ENCODE measurements around the gene NUAK2.
A peak's percentile ranks its signal among the peaks of the same experiment; 100 is the strongest.

NUAK2 gene

DNA sequence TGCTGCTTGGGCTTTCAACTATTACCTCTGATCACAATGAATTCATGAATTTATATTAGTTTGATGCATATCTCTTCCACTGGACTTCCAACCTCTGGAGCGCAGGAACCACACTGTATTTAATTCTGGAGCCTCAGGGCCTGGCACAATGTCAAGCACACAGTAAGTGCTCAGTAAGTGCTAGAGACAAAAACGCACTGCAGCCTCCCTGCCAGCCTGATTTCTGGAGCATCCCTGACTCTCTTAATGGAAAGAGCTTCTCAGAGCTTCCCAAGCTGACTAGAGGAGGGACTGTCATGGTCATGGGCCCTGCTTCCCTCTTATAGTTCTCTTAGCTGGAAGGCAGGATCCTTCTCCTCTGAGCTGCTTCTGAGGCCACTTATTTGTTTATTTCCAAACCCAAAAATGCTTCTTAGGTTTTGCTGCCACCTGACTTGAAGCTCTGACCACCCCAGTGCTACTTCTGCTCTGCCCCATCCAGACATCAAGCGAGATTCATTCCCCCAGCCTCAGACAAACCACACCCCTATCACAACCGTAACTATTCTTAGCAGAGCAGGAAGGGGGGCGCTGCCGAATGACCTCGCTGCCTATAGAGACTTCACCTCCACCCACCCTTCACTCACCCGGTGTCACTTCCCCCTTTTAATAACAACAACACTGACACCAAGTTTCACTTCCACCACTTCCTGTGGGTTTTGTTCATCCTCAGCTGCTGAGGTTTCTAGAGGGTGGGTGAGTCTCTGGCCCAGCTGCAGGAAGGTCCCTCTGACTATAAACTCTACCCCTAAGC is 33.6 kb downstream of the NUAK2 start:
- no peak for DNase-seq
- no peaks in the 10 kb centered on the region for H3K36me3 ChIP-seq
- H3K27me3 ChIP-seq (ENCODE audit: insufficient read depth, low read depth, severe bottlenecking): no peaks in the 10 kb centered on the region
- no peaks in the 10 kb centered on the region for H3K9me3 ChIP-seq (ENCODE audit: severe bottlenecking)
- H3K27ac ChIP-seq: no peak overlapping the region
- TF ChIP-seq, protein P1, sequence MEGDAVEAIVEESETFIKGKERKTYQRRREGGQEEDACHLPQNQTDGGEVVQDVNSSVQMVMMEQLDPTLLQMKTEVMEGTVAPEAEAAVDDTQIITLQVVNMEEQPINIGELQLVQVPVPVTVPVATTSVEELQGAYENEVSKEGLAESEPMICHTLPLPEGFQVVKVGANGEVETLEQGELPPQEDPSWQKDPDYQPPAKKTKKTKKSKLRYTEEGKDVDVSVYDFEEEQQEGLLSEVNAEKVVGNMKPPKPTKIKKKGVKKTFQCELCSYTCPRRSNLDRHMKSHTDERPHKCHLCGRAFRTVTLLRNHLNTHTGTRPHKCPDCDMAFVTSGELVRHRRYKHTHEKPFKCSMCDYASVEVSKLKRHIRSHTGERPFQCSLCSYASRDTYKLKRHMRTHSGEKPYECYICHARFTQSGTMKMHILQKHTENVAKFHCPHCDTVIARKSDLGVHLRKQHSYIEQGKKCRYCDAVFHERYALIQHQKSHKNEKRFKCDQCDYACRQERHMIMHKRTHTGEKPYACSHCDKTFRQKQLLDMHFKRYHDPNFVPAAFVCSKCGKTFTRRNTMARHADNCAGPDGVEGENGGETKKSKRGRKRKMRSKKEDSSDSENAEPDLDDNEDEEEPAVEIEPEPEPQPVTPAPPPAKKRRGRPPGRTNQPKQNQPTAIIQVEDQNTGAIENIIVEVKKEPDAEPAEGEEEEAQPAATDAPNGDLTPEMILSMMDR (IDR thresholded peaks at IDR 0.05; ENCODE audit: low read depth, low read length): no peak
- no peak overlapping the region for H3K4me3 ChIP-seq (ENCODE audit: low read depth, low read length)

DNA sequence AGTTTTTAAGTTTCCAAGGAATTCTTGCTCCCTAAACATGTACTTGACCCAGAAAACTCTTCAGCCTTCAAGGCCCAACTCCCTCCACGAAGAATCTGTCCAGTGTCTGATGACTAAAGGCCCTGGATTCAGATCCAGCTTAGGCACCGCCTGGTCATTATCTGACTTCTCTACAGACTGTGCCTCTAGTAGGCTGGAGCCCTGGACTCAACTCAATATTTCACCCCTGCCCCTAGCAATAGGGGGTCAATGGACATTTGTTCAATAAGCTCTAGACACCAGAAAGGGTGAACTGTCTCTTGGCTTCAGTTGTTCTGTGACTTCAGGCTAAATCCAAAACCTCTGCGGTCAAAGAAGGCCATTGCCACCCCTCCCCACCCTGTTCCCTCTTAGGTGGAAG is 34.5 kb downstream of the NUAK2 start:
- H3K9me3 ChIP-seq (ENCODE audit: severe bottlenecking): no peaks in the 10 kb centered on the region
- TF ChIP-seq, protein P1 (IDR thresholded peaks at IDR 0.05; ENCODE audit: low read depth, low read length): no peak
- H3K27me3 ChIP-seq (ENCODE audit: insufficient read depth, low read depth, severe bottlenecking): no peaks in the 10 kb centered on the region
- H3K4me3 ChIP-seq (ENCODE audit: low read depth, low read length): no peak overlapping the region
- DNase-seq: no peak
- no peaks in the 10 kb centered on the region for H3K36me3 ChIP-seq
- no peak overlapping the region for H3K27ac ChIP-seq

DNA sequence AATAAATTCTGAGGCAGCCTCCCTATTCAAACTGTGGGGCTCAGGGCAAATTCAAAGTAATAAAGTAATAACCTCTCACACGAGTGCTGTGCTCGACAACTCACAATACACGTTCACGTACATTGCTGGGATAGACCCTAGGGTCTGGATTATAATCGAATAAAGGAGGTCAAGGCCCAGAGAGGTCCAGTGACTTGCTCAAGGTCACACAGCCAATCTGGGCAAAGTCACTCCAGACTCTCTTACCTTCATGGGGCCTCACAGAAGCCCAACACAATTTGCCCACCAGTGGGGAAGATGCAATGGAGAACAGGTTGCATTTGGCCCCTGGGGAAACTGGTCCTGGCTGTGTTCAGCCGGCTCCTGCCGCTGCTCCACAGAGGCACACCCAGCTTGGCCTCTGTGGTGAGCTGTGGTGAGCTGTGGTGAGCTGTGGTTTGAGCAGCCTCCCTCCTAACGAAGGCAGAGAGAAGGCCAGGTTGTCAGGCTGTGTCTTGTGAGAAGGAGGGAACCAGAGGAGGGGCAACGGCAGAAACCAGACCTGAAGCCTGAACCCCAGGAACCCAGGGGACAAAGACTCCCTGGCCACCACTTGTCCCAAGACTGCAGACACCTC is 35.1 kb downstream of the NUAK2 start:
- H3K36me3 ChIP-seq: no peaks in the 10 kb centered on the region
- TF ChIP-seq, protein P1 (IDR thresholded peaks at IDR 0.05; ENCODE audit: low read depth, low read length): no peak
- no peak overlapping the region for H3K4me3 ChIP-seq (ENCODE audit: low read depth, low read length)
- no peaks in the 10 kb centered on the region for H3K27me3 ChIP-seq (ENCODE audit: insufficient read depth, low read depth, severe bottlenecking)
- no peak for DNase-seq
- H3K27ac ChIP-seq: no peak overlapping the region
- H3K9me3 ChIP-seq (ENCODE audit: severe bottlenecking): no peaks in the 10 kb centered on the region

DNA sequence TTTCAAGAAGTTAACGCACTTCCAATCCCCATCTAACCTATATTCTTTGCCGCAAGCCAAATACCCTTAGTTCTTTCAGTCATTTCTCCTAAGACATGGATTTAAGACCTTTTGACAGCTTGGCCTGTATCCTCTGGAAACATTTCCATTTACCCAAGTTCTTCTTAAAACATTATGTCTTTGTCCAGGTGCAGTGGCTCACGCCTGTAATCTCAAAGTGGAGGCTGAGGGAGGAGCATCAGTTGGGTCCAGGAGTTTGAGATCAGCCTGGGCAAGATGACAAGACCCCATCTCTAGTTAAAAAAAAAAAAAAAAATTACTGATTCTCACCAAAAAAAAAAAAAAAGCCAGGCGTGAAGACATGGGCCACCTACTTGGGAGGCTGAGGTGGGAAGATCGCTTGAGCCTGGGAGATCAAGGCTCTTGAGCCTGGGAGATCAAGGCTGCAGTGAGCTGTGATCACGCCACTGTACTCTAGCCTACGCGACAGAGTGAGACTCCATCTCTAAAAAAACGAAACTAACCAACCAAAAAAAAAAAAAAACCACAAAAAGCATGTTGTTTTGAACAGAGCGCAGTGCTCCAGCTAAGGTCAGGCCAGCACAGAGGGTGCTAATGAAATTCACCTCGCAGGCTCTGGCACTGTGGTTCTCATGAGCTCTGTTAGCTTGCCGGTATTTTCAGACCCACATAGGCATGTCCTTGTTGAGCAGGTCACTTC is 36.0 kb downstream of the NUAK2 start:
- no peaks in the 10 kb centered on the region for H3K36me3 ChIP-seq
- no peak for DNase-seq
- peaks cover 2% of the 10 kb centered on the region for H3K9me3 ChIP-seq (ENCODE audit: severe bottlenecking)
- TF ChIP-seq, protein P1 (IDR thresholded peaks at IDR 0.05; ENCODE audit: low read depth, low read length): no peak
- H3K27me3 ChIP-seq (ENCODE audit: insufficient read depth, low read depth, severe bottlenecking): no peaks in the 10 kb centered on the region
- no peak overlapping the region for H3K4me3 ChIP-seq (ENCODE audit: low read depth, low read length)
- peak overlapping the region; percentile 58 for H3K27ac ChIP-seq

DNA sequence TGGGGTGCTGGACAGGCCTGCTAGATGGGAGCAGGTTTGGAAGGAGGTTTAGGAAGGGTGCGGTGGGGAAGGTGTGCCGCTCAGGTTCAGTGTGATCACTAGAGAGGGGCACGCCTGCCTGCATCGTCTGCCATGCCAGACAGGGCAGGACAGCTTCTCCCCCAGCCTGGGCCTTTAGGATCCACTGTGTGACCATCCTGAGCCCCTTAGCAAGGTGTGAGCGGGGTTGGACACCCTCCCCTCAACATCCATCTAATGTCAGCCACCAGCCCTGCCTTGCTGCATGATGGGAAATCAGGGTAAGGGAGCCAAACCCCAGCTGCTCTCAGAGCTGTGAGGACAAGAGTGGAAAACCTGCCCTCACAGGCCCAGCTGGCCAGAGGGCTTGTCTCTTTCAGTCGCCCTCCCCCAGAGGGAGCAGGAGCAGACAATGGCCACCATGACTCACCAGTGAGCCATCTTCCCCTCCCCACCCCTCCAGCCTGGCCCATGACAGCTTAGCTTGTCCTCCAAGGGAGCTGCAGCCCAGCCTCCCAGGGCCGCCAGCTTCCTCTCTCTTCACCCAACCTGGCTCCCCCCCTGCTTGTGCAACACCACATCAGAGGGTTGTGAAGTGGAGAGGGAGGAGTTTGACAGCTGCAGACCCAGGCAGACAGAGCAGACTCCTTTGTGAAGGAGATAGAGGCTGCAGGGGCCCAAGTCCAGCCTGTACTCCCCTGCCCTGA is 37.0 kb downstream of the NUAK2 start:
- Histone ChIP-seq H3K36me3 (no peaks in the 10 kb centered on the region), H3K27ac (peak overlapping the region; percentile 58), H3K4me3 (ENCODE audit: low read depth, low read length) (no peak overlapping the region), H3K9me3 (ENCODE audit: severe bottlenecking) (peaks cover 2% of the 10 kb centered on the region), H3K27me3 (ENCODE audit: insufficient read depth, low read depth, severe bottlenecking) (no peaks in the 10 kb centered on the region)
- peak; percentile 97 for DNase-seq
- TF ChIP-seq, protein P1 (IDR thresholded peaks at IDR 0.05; ENCODE audit: low read depth, low read length): peak; percentile 46
